ENCODE results near the gene WRAP73. TPM values are rescaled to one million over a fixed set of nuclear protein-coding genes. Genes with fewer than 3 reads are reported as not detected.

Gene WRAP73
- total RNA-seq, 3 donors from 2014 or later, result 19.3 to 23.6 (median 20.2) TPM

DNA sequence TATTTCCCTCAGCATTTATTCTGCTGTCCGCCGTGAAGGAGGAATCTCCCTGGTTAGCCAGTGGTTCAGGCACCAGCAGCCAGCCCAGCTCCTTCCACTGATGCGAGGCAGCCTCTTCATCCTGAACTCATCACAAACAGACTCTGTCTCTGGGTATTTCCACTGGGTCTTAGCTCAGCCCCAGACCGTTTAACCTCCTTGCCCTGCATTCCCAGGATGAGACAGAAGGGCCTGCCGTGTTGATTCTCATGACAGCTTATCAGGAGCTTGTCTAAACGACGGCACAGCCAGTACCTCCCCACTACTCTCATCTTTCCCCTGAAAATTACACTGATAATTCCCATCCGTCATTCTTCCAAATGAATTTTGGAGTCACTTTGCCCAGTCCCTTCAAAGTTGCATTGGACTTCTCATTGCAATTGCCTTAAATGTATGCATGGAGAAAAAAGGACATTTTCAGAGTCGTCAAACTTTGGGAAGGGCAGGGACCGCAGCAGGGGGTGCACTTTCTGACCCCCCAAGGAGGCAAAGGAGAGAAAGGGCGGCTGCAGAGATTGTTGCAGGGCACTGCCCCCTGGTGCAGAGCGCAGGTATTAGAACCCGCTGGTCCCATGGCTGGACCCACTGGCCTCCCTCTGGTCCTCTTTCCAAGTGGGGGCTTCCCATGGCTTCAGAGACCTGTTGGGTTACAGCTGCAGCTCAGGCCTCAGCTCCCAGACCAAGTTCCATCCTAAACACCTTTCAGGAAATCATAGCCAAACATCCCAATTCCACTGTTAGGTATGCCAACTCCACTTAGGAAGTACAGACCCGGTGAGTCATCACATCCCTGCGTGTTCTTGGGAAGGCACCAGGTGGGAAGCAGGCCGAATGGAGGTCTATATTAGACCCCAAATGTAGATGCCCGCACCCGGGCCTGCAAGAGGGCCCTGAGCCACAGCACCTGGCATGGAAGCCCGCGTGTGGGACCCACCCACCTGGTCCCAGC is 34.9 kb downstream of the WRAP73 start:
- TF ChIP-seq POLR2AphosphoS5 (IDR thresholded peaks at IDR 0.05) (no peak), POLR2A (IDR thresholded peaks at IDR 0.05) (no peak)
- TF ChIP-seq, protein P1, sequence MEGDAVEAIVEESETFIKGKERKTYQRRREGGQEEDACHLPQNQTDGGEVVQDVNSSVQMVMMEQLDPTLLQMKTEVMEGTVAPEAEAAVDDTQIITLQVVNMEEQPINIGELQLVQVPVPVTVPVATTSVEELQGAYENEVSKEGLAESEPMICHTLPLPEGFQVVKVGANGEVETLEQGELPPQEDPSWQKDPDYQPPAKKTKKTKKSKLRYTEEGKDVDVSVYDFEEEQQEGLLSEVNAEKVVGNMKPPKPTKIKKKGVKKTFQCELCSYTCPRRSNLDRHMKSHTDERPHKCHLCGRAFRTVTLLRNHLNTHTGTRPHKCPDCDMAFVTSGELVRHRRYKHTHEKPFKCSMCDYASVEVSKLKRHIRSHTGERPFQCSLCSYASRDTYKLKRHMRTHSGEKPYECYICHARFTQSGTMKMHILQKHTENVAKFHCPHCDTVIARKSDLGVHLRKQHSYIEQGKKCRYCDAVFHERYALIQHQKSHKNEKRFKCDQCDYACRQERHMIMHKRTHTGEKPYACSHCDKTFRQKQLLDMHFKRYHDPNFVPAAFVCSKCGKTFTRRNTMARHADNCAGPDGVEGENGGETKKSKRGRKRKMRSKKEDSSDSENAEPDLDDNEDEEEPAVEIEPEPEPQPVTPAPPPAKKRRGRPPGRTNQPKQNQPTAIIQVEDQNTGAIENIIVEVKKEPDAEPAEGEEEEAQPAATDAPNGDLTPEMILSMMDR (IDR thresholded peaks at IDR 0.05), result peak in 2 of 3 donors; percentile 37 to 38
- Histone ChIP-seq H3K4me3 (no peak overlapping the region), H3K36me3 (no peaks in the 10 kb centered on the region), H3K4me1 (peaks cover 8 to 13% of the 10 kb centered on the region in 2 donors), H3K27me3 (peaks cover 0 to 8% of the 10 kb centered on the region in 2 donors), H3K27ac (no peak overlapping the region), H3K9me3 (no peaks in the 10 kb centered on the region)
- intact Hi-C loops (cut with DNase I; ENCODE audit: low total_unique reads), result no loop called here
- DNase-seq (ENCODE audit: low spot score in 2 of 2), result no peak

DNA sequence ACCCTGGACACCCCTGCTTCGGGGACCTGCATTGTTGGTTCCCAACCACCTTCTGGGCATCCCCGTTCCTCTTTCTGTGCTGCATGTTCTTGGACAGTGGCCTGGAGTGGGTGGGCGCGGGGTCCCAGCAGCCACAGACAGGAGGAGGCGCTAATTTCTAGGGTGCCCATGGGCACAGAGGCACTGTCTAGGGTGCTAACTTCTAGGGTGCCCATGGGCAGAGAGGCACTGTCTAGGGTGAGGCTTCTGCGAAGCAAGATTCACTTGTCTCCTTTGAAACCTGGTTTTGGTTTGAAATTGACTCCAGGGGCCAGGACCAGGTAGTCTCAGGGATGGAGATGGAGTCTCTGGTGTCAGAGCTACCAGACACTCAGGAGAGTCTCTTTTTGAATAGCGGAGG is 37.8 kb downstream of the WRAP73 start:
- TF ChIP-seq POLR2AphosphoS5 (IDR thresholded peaks at IDR 0.05) (no peak), POLR2A (IDR thresholded peaks at IDR 0.05) (no peak)
- TF ChIP-seq, protein P1 (IDR thresholded peaks at IDR 0.05), result no peak
- H3K36me3 ChIP-seq, result no peaks in the 10 kb centered on the region
- peak overlapping the region in 2 of 3 donors; percentile 53 to 71 for H3K4me3 ChIP-seq
- H3K27me3 ChIP-seq, result peaks cover 0 to 32% of the 10 kb centered on the region in 2 donors
- DNase-seq (ENCODE audit: low spot score in 2 of 2), result no peak
- no peak overlapping the region for H3K27ac ChIP-seq
- intact Hi-C loops (cut with DNase I; ENCODE audit: low total_unique reads), result no loop called here
- H3K9me3 ChIP-seq, result no peaks in the 10 kb centered on the region
- peaks cover 8 to 15% of the 10 kb centered on the region in 2 donors for H3K4me1 ChIP-seq

DNA sequence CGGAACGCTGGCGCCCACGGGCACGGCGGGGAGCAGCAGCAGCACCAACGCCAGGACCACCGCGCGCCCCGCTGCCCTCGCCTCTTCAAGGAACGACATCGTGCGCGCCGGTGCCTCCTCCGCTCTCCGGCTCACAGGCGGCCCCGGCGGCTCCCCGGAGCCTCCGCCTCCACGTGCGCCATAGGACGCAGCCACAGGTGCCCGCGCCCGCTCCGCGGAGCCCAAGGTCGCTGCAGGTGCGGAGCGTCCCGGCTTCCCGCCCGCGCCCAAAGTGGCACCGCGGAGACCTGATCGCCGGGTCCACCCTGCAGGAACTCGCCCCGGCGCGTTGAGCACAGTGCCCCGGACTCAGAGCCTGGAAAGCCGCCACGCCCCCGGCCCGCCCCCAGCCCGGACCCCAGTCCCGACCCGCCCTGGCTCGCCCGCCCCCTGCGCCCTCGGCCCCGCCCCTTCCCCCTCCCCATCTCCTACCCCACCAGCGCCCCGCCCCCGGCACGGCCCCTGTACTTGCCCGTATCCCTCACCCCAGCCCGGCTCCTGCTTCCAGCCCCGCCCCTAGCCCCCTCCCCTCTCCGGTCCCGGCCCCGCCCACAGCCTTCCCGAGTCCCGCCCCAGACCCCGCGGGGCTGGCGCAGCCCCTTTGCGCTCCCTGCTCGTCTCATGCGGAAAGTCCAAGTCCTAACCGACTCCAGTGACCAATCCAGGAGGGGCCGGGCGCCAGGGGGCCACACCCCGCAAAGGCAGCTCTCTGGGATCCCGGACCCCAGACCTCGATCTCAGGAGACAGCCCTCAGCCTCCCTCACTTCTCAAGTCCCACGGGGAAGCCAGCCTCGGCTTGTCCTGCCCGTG is 38.5 kb downstream of the WRAP73 start, which contains the start of gene MEGF6:
TSS of gene MEGF6 (minus strand) at position 339 of the 850 bp plus-strand sequence. CDS start at position 99, 240 bp downstream.
- DNase-seq (ENCODE audit: low spot score in 2 of 2), result peak; percentile 39 to 70
- Histone ChIP-seq H3K27ac (no peak within 1 kb of the TSS), H3K27me3 (peaks cover 0 to 34% of the 10 kb centered on the region in 2 donors), H3K9me3 (no peaks in the 10 kb centered on the region), H3K4me1 (peaks cover 8 to 15% of the 10 kb centered on the region in 2 donors), H3K4me3 (peak within 1 kb of the TSS; percentile 24 to 71 (median 53)), H3K36me3 (no peaks in the 10 kb centered on the region)
- TF ChIP-seq POLR2A (IDR thresholded peaks at IDR 0.05), result no peak
- TF ChIP-seq, protein P1 (IDR thresholded peaks at IDR 0.05), result no peak
- TF ChIP-seq POLR2AphosphoS5 (IDR thresholded peaks at IDR 0.05), result no peak
- intact Hi-C loops (cut with DNase I; ENCODE audit: low total_unique reads), result no loop called here

DNA sequence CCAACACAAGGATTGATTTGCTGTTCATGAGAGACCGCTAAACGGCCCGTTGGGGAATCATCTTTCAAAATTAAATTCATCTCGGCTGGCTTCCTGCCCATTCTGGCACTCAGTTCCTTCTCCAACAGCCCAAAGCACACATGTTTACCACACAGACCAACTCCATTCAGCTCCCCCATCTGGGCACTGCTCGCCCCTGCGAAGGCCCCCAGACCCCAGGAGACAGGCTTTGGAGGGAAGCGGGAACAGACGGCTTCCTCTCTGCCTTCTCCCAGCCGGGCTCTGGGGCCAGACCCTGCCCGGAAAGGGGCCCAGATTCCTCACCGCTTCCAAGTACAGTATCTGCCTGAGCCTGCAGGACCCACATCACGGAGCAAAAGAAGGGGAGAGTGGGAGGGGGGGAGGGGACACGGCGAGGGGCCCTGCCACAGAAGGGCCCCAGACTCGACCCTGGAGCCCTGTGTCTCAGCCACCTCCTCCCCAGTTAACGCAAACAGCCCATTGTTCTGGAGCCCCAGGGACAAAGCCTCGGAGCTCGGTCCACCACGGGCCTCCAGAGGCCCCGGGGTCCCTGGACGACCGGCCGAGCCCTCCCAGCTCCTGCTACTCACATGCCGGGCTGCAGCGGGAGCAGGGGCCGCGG is 39.3 kb downstream of the WRAP73 start:
- DNase-seq (ENCODE audit: low spot score in 2 of 2), result no peak
- no peak for TF ChIP-seq POLR2AphosphoS5 (IDR thresholded peaks at IDR 0.05)
- TF ChIP-seq, protein P1 (IDR thresholded peaks at IDR 0.05), result no peak
- no peak for TF ChIP-seq POLR2A (IDR thresholded peaks at IDR 0.05)
- peak overlapping the region; percentile 24 to 71 (median 53) for H3K4me3 ChIP-seq
- intact Hi-C loops (cut with DNase I; ENCODE audit: low total_unique reads), result no loop called here
- peaks cover 0 to 39% of the 10 kb centered on the region in 2 donors for H3K27me3 ChIP-seq
- H3K36me3 ChIP-seq, result no peaks in the 10 kb centered on the region
- H3K27ac ChIP-seq, result no peak overlapping the region
- H3K9me3 ChIP-seq, result no peaks in the 10 kb centered on the region
- peaks cover 8 to 15% of the 10 kb centered on the region in 2 donors for H3K4me1 ChIP-seq
